GM12872 (cell line): Measurements from ENCODE around the gene ZBP1.
A peak's percentile ranks its signal among the peaks of the same experiment; 100 is the strongest.

ENCODE experiments used
- CTCF ChIP-seq: IDR thresholded peaks from 3 replicates; pipeline ENCODE4 v1.5.1; 2011; ENCODE audit warnings: low read depth, mild to moderate bottlenecking, low read length, moderate library complexity; ENCODE audit not compliant: insufficient read depth

ZBP1 gene

GRCh38 chr20:57601737-57602136 is 18.5 kb downstream of the ZBP1 start:
- TF ChIP-seq CTCF, result no peak

GRCh38 chr20:57601211-57601570 is 19.0 kb downstream of the ZBP1 start:
- no peak for TF ChIP-seq CTCF

- TF ChIP-seq CTCF, result no peak
Observed at GRCh38 chr20:57600320-57601210, 19.7 kb downstream of the ZBP1 start.

GRCh38 chr20:57598491-57598890 is 21.7 kb downstream of the ZBP1 start:
- no peak for TF ChIP-seq CTCF

- no peak for TF ChIP-seq CTCF
Observed at GRCh38 chr20:57598060-57598459, 22.2 kb downstream of the ZBP1 start.

GRCh38 chr20:57596998-57597939 is 23.0 kb downstream of the ZBP1 start:
- peak; percentile 78 for TF ChIP-seq CTCF

GRCh38 chr20:57596358-57596757 is 23.9 kb downstream of the ZBP1 start:
- TF ChIP-seq CTCF, result no peak
